ENCODE results near the gene WFDC9. TPM values are rescaled to one million over a fixed set of nuclear protein-coding genes. Genes with fewer than 3 reads are reported as not detected.

Gene WFDC9
- total RNA-seq, 1 experiment from 2014 or later, result not detected

DNA sequence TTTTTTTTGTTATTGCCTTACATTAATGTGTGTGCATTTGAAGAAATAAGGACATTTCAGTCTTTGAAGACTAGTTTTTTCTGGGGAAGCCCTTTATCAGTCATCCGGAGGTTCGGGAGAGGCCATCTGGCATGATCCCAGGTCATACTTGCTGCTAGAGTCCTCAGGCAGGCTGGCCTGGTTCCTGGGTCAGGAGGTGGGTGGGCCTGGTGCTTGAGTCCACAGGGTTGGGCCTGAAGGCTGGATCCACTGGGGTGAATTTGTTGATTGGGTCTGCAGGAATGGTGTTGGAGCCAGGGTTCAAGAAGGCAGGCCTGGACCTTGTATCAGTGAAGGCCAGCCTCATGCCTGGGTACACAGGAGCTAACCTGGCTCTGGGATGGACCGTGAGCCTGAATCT, 15.8 kb upstream of the WFDC9 start:
- H3K4me3 ChIP-seq (replicated peaks in 1 of 2; ENCODE audit: low read depth in 1 of 2, low read length in 2 of 2), result no peak overlapping the region
- ChIA-PET RAD21 (ENCODE audit: low non-redundant PET in 1 of 2, low total read pairs in 2 of 2, uncharacterized antibody in 2 of 2, unreplicated experiment in 2 of 2) (no interaction called here), POLR2A (no interaction called here), CTCF (interaction anchor here (1.5 kb wide), 1 partner anchor 17 kb away, joined by 7 read pairs; the partner anchor contains the start of gene WFDC10A)
- H3K79me2 ChIP-seq (ENCODE audit: insufficient read depth, low read length), result no peaks in the 10 kb centered on the region
- no peaks in the 10 kb centered on the region for H3K4me1 ChIP-seq (ENCODE audit: control insufficient read depth in 1 of 2, insufficient read depth in 2 of 2, low read length in 2 of 2)
- no peaks in the 10 kb centered on the region for H3K27me3 ChIP-seq (ENCODE audit: insufficient read depth, low read length)
- BruUV-seq (replicated peaks), result no TSS peak
- no peak overlapping the region for H3K27ac ChIP-seq (ENCODE audit: low read depth, low read length)
- H3K9ac ChIP-seq (ENCODE audit: low read length), result no peak overlapping the region
- no peak for ATAC-seq
- H3K9me2 ChIP-seq (ENCODE audit: insufficient read depth), result no peaks in the 10 kb centered on the region
- intact Hi-C loops (cut with micrococcal nuclease), result no loop called here
- no peaks in the 10 kb centered on the region for H3K9me3 ChIP-seq (ENCODE audit: control insufficient read depth in 1 of 2, insufficient read depth in 1 of 2, low read depth in 1 of 2, low read length in 2 of 2)
- no peaks in the 10 kb centered on the region for H4K20me1 ChIP-seq (ENCODE audit: insufficient read depth)
- no peak for DNase-seq (ENCODE audit: low read depth, low spot score)
- H3K36me3 ChIP-seq (ENCODE audit: control insufficient read depth in 1 of 2, insufficient read depth in 2 of 2, low read length in 2 of 2), result no peaks in the 10 kb centered on the region
- TF ChIP-seq, protein P1, sequence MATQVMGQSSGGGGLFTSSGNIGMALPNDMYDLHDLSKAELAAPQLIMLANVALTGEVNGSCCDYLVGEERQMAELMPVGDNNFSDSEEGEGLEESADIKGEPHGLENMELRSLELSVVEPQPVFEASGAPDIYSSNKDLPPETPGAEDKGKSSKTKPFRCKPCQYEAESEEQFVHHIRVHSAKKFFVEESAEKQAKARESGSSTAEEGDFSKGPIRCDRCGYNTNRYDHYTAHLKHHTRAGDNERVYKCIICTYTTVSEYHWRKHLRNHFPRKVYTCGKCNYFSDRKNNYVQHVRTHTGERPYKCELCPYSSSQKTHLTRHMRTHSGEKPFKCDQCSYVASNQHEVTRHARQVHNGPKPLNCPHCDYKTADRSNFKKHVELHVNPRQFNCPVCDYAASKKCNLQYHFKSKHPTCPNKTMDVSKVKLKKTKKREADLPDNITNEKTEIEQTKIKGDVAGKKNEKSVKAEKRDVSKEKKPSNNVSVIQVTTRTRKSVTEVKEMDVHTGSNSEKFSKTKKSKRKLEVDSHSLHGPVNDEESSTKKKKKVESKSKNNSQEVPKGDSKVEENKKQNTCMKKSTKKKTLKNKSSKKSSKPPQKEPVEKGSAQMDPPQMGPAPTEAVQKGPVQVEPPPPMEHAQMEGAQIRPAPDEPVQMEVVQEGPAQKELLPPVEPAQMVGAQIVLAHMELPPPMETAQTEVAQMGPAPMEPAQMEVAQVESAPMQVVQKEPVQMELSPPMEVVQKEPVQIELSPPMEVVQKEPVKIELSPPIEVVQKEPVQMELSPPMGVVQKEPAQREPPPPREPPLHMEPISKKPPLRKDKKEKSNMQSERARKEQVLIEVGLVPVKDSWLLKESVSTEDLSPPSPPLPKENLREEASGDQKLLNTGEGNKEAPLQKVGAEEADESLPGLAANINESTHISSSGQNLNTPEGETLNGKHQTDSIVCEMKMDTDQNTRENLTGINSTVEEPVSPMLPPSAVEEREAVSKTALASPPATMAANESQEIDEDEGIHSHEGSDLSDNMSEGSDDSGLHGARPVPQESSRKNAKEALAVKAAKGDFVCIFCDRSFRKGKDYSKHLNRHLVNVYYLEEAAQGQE (IDR thresholded peaks at IDR 0.05; ENCODE audit: low read depth), result no peak
- TF ChIP-seq RAD21 (IDR thresholded peaks at IDR 0.05; ENCODE audit: low read depth), result no peak
- no peak for TF ChIP-seq EZH2phosphoT487 (IDR thresholded peaks at IDR 0.05; ENCODE audit: borderline replicate concordance)
- TF ChIP-seq ELF1 (IDR thresholded peaks at IDR 0.05; ENCODE audit: borderline replicate concordance, low read depth), result no peak
- TF ChIP-seq EGR1 (IDR thresholded peaks at IDR 0.05; ENCODE audit: low read depth), result no peak
- TF ChIP-seq, protein P2, sequence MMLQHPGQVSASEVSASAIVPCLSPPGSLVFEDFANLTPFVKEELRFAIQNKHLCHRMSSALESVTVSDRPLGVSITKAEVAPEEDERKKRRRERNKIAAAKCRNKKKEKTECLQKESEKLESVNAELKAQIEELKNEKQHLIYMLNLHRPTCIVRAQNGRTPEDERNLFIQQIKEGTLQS (IDR thresholded peaks at IDR 0.05), result no peak
- TF ChIP-seq CBX3 (IDR thresholded peaks at IDR 0.05; ENCODE audit: low read depth), result no peak
- TF ChIP-seq, protein P3, sequence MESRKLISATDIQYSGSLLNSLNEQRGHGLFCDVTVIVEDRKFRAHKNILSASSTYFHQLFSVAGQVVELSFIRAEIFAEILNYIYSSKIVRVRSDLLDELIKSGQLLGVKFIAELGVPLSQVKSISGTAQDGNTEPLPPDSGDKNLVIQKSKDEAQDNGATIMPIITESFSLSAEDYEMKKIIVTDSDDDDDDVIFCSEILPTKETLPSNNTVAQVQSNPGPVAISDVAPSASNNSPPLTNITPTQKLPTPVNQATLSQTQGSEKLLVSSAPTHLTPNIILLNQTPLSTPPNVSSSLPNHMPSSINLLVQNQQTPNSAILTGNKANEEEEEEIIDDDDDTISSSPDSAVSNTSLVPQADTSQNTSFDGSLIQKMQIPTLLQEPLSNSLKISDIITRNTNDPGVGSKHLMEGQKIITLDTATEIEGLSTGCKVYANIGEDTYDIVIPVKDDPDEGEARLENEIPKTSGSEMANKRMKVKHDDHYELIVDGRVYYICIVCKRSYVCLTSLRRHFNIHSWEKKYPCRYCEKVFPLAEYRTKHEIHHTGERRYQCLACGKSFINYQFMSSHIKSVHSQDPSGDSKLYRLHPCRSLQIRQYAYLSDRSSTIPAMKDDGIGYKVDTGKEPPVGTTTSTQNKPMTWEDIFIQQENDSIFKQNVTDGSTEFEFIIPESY (IDR thresholded peaks at IDR 0.05; ENCODE audit: extremely low read depth, insufficient replicate concordance, low read length), result no peak
- TF ChIP-seq, protein P4, sequence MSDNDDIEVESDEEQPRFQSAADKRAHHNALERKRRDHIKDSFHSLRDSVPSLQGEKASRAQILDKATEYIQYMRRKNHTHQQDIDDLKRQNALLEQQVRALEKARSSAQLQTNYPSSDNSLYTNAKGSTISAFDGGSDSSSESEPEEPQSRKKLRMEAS (IDR thresholded peaks at IDR 0.05), result no peak
- no peak for TF ChIP-seq SIN3A (IDR thresholded peaks at IDR 0.05; ENCODE audit: low read depth)
- no peak for TF ChIP-seq SRF (IDR thresholded peaks at IDR 0.05; ENCODE audit: low read depth)
- no peak for TF ChIP-seq CEBPB (IDR thresholded peaks at IDR 0.05; ENCODE audit: low read depth)
- TF ChIP-seq SP1 (IDR thresholded peaks at IDR 0.05; ENCODE audit: low read depth), result no peak
- TF ChIP-seq, protein P5, sequence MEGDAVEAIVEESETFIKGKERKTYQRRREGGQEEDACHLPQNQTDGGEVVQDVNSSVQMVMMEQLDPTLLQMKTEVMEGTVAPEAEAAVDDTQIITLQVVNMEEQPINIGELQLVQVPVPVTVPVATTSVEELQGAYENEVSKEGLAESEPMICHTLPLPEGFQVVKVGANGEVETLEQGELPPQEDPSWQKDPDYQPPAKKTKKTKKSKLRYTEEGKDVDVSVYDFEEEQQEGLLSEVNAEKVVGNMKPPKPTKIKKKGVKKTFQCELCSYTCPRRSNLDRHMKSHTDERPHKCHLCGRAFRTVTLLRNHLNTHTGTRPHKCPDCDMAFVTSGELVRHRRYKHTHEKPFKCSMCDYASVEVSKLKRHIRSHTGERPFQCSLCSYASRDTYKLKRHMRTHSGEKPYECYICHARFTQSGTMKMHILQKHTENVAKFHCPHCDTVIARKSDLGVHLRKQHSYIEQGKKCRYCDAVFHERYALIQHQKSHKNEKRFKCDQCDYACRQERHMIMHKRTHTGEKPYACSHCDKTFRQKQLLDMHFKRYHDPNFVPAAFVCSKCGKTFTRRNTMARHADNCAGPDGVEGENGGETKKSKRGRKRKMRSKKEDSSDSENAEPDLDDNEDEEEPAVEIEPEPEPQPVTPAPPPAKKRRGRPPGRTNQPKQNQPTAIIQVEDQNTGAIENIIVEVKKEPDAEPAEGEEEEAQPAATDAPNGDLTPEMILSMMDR (IDR thresholded peaks at IDR 0.05 in 2 of 3, conservative IDR thresholded peaks at IDR 0.05 in 1 of 3; ENCODE audit: borderline replicate concordance in 1 of 3, insufficient read depth in 1 of 3, low read depth in 2 of 3, low read length in 2 of 3), result no peak
- TF ChIP-seq YY1 (IDR thresholded peaks at IDR 0.05; ENCODE audit: extremely low read depth, insufficient replicate concordance, low read depth, low read length), result no peak
- no peak for TF ChIP-seq ZFX (IDR thresholded peaks at IDR 0.05)
- no peak overlapping the region for H2AFZ ChIP-seq (ENCODE audit: low read depth, low read length, poor library complexity, severe bottlenecking)
- no peak overlapping the region for H3K4me2 ChIP-seq (ENCODE audit: low read length)

All from HCT116 (cell line).